HG03097 (cell line): ENCODE results near the gene LRP1-AS.

Source experiments
- ATAC-seq: cut with Tn5 transposase; IDR thresholded peaks from one replicate; pipeline ENCODE4 v1.9.1; 2021; ENCODE audit not compliant: unreplicated experiment, low FRiP score

LRP1-AS gene

DNA sequence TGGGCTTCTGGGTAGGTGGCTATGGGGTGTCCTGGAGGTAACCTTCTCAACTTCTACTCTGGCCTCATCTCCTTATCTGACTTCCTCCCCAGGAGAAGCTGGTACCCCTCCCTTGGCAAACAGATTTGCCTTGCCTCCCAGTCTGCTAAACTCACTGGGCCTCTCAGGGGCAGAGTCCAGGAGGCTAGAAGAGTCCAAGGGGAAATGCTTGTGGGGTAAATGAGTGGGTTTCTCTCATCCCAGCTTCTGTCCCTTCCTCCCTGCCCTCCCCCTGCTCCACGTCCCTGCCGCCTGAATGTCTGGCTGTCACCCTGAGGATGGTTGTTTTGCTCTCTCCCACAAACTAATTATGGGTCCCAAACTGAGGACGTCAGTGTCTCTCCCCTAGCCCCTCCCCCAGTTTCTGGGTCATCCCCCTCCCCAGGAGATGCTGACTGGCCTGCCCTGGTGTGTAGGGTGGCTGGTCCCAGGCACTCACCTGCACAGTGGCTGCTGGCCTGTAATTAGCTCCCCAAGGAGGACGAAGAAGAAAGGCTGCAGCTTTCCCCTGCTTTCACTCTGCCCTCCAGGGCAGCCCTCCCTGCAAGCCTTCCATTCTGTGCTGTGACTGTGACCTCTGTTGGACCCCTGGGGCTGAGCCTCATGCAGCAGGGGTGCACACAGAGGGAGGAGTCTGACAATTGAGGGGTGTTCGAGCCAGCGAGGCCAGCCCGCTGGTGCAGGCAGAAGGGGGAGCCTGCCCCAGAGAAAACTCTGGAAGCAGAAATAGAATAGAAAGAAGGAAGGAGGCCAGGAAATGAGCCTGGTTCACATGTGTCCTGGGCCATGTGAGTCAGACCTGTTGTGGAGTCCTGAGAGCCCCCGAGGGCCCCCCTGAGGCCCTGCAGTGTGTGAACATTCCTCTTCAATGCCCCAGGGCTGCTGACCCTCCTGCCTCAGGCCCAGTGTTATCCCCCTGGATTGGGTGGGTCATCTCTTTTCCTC, at the start of gene LRP1-AS:
Gene LRP1-AS (minus strand): TSS at position 659 of the 984 bp plus-strand sequence.
- no peak for ATAC-seq

DNA sequence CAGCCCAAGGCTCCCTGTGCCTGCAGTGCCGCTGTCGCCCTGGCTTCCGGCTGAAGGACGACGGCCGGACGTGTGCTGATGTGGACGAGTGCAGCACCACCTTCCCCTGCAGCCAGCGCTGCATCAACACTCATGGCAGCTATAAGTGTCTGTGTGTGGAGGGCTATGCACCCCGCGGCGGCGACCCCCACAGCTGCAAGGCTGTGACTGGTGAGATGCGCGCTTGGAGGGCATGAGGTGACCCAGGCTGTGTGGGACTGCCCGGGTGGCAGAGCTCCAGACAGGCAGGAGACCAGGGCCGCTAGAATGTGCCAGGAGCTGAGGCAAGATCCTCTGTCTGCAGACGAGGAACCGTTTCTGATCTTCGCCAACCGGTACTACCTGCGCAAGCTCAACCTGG, 49.5 kb upstream of the LRP1-AS start:
- ATAC-seq: no peak

DNA sequence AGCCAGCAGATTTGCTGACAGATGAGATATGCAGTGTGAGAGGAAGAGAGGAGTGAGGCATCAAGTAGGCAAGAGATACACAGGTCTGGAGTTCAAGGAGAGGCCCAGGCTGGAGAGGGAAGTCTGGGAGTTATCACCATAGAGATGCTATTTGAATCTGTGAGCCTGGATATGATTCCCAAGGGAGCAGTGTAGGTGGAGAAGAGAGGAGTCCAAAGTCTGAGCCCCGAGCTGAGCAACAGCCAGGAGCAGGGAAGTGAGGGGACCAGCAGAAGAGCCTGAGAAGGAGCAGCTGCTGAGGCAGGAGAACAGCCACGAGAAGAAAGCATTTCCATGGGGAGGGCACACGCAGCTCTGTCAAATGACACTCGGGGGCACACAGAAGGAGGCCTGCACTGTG, 49.0 kb upstream of the LRP1-AS start:
- ATAC-seq: no peak

GRCh38 chr12:57195611-57196371, 48.4 kb upstream of the LRP1-AS start:
- no peak for ATAC-seq

GRCh38 chr12:57195186-57195585, 47.8 kb upstream of the LRP1-AS start:
- no peak for ATAC-seq

DNA sequence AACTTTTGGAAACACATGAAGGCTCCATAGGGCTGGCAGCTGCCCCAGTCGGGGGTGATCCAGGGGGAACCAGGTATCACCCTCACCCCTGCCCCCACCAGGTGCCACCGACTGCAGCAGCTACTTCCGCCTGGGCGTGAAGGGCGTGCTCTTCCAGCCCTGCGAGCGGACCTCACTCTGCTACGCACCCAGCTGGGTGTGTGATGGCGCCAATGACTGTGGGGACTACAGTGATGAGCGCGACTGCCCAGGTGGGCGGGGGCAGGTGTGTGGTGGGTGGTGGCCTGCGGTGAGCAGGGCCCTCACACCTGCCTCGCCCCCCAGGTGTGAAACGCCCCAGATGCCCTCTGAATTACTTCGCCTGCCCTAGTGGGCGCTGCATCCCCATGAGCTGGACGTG, 46.8 kb upstream of the LRP1-AS start:
- no peak for ATAC-seq

GRCh38 chr12:57193706-57194245, 46.4 kb upstream of the LRP1-AS start:
- ATAC-seq: no peak

- no peak for ATAC-seq
Observed at GRCh38 chr12:57192920-57193319, 45.5 kb upstream of the LRP1-AS start.

DNA sequence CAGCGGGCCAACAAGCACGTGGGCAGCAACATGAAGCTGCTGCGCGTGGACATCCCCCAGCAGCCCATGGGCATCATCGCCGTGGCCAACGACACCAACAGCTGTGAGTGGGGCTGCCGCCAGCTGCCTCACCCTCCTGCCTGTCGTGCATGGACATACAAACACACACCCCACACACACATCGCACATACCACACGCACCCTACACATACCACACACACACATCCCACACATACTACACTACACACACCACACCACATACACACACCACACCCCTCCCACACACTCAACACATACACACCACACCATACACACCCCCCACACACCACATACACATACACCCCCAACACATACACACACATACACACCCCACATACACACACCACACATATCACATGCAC, 44.0 kb upstream of the LRP1-AS start:
- ATAC-seq: no peak

- no peak for ATAC-seq
Observed at GRCh38 chr12:57190821-57191220, 43.4 kb upstream of the LRP1-AS start.

GRCh38 chr12:57190037-57190436, 42.6 kb upstream of the LRP1-AS start:
- no peak for ATAC-seq

GRCh38 chr12:57188090-57188425, 40.6 kb upstream of the LRP1-AS start:
- no peak for ATAC-seq

- ATAC-seq: no peak
Observed at GRCh38 chr12:57187222-57188089, 40.0 kb upstream of the LRP1-AS start.

GRCh38 chr12:57185906-57186508, 38.6 kb upstream of the LRP1-AS start:
- ATAC-seq: no peak

GRCh38 chr12:57185403-57185802, 38.0 kb upstream of the LRP1-AS start:
- no peak for ATAC-seq

DNA sequence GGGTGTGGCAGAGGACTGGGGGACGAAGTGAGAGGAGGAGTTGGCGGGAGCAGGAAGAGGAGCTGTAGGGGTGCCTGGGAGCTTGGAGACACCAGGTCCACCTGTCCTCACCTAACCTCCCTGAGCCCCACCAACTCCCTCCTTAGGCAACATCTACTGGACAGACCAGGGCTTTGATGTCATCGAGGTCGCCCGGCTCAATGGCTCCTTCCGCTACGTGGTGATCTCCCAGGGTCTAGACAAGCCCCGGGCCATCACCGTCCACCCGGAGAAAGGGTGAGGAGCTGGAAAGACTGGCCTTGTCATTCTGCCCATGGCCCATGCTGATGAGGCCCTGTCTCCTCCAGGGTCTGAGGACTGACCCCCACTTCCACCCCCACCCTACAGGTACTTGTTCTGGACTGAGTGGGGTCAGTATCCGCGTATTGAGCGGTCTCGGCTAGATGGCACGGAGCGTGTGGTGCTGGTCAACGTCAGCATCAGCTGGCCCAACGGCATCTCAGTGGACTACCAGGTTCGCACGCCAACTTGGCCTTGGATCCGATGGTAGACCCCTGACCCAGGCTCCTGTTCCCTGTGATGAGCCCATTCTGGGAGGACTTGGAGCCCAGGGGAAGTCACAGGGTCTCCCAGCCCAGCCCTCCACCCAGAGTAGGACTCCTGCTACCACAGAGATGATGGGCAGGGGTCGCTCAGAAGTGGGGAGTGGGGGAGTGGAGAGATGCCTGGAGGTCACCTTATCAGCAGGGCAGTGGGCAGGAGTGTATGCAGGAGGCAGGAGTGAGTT, 36.7 kb upstream of the LRP1-AS start:
- ATAC-seq: no peak

GRCh38 chr12:57182918-57183575, 35.6 kb upstream of the LRP1-AS start:
- no peak for ATAC-seq

DNA sequence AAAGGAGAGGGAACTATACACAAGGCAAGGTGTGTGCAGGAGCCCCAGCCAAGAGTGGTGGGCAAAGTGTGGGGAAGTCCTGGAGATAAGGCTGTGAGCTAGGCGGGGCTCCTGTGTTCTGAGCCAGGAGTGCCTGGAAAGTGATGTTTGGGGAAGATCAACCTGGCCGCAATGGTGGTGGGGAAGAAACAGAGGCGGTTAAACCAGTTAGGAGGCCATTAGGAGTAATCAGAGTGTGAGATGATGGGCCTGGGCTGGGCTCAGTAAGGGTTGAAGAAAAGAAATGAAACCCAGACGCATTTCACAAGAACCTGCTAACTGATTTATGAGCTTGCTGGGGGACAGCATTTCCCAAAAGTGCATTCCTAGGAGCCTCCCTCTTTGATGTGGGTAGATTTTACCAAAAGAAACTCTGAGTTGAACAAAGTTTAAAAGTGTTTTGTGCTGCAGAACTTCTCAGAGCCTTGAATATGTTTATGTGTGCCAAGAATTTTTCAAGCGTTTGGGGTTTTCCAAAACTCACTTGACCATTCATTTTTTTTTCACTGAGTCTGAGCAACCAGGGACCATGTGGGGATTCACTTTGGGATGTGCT, 34.2 kb upstream of the LRP1-AS start:
- no peak for ATAC-seq
